GM21390 (cell line): ENCODE results near the gene FAM217A.

Experiments used
- ATAC-seq: cut with Tn5 transposase; IDR thresholded peaks from one replicate; pipeline ENCODE4 v1.9.1; 2021; ENCODE audit not compliant: unreplicated experiment

FAM217A gene

GRCh38 chr6:4085332-4085700, 6.4 kb upstream of the FAM217A start:
- ATAC-seq, result no peak

- ATAC-seq, result no peak
These were observed 5.8 kb upstream of the FAM217A start for GRCh38 chr6:4084444-4085331.

DNA sequence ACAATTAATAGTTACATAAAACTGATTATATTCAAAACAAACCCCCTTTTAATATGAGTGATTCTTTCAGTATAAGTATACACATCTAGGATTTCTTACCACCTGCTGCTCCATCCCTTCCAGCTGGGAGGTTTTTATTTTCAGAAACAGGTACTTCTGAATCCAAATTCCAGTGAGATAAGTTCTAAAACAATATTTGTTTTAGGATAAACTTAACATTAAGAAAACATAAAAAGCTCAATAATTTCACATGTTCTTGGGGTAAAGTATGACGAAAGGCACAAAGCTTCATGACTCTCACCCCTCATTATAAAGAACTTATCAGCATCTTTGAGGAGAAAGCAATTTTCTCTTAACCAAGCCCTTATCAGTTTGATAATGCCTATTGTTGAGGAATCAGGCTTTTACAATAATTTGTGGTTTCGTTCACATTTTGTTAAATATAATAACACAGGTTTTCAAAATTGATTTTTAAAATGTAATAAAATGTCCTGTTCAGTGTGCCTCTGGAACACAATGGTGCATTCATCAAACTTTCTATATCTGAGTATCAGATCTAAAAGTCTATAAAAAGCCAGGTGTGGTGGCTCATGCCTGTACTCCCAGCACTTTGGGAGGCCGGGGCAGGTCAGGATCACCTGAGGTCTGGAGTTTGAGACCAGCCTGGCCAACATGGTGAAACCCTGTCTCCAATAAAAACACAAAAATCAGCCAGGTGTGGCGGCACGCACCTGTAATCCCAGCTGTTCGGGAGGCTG, 4.3 kb downstream of the FAM217A start:
- no peak for ATAC-seq

- no peak for ATAC-seq
These were observed 7.6 kb downstream of the FAM217A start for GRCh38 chr6:4071330-4071729.

DNA sequence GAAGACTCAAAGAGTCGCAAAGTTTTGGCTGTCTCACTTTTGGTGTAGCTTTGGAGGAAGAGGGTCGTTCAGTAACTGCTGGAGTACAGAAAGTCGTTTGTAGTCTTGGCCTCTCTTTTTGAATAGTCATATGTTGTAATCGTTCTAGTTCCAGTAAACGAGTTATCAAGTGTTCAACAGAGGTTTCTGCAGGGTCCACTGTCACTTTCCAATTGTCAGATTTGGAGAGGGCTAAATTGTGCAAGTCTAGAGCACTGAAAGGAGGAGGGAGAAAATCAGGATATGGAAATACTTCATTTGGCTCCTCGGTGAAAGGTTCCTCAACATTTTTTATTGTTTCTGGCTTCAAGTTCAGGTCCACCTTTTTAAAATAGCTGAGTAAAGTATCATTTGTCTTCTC, 9.7 kb downstream of the FAM217A start:
- no peak for ATAC-seq

DNA sequence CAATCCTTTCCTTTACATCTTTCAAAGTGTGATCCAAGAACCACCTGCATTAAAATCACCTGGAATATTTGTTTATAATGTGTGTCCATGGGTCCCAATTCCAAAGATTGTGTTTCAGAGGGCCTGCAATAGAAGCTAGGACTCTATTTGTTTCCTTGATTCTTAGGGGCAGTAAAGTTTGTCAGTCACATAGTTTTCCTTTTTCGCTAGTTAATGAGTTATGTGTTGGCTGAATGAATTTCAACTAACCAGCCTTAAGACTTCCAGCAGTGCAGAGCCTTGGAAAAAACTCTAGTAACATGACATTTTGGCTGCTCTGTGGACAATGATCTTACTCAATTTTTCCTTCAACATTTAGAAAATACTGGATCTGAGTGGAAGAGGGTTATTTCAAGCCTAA, 11.3 kb downstream of the FAM217A start:
- ATAC-seq, result no peak

GRCh38 chr6:4066029-4066755, 12.7 kb downstream of the FAM217A start:
- no peak for ATAC-seq

GRCh38 chr6:4059115-4059777, 19.7 kb downstream of the FAM217A start:
- ATAC-seq, result no peak

DNA sequence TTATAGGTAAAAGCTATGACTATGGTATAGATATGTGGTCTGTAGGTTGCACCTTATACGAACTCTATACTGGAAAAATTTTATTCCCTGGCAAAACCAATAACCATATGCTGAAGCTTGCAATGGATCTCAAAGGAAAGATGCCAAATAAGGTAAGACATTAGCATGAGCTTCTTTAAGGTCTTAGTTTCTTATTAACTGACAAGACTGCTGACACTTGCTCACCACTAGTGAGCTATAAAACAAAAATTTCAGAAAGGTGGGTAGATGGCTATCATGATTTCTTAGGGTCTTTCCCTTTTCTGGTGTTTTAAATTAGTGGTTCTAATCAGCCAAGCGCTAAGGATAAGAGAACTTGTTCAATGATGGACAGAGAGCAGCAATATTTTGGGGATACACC, 21.9 kb downstream of the FAM217A start:
- no peak for ATAC-seq

- no peak for ATAC-seq
These were observed 23.4 kb downstream of the FAM217A start for GRCh38 chr6:4055420-4056041.

- ATAC-seq, result no peak
These were observed 29.7 kb downstream of the FAM217A start for GRCh38 chr6:4049246-4049645.

DNA sequence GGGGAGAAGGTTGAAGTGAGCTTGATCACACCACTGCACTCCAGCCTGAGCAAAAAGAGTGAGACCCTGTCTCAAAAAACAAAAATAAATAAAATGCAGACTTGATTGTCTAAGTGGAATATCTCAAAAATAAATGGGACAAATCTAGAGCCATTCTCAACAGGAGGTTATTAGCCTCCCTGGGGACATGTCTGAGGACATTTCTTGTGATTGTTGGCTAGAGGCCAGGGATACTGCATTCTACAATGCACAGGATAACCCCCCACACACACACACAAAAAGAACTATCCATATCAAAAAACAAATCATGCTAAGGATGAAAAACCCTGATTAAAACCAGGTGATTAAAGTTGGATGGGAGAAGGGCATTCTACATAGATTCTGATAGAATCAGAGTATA, 37.5 kb downstream of the FAM217A start:
- no peak for ATAC-seq

DNA sequence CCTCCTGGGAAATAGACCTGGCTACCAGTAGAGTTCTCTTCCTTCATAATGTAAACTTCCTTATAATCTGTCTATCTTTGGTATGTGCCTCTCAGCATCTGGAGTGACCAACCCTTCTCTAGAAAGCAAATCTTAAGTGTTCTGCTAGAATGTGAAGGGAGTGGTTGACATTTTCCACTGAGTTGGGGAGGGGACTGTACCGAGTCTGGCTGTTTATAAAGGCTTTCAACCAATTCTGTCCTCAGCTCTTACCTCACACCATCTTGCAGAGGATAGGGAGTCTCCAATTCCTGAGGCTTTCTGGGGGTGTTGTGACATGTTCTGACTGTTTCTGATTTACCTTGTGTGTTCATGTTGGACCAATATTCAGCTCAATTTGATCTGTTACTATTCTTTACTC, 39.6 kb downstream of the FAM217A start:
- ATAC-seq, result no peak

DNA sequence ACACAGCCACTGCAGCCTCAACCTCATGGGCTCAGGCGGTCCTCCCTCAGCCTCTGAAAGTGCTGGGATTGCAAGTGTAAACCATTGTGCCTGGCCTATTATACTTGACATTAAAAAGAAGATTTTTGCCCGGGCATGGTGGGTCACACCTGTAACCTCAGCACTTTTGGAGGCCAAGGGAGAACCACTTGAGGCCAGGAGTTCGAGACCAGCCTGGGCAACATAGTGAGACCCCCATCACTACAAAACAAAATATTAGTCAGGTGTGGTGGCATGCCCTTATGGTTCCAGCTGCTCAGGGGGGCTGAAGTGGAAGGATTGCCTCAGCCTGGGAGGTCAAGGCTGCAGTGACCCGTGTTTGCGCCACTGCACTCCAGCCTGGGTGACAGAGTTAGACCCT, 42.4 kb downstream of the FAM217A start:
- ATAC-seq, result no peak

DNA sequence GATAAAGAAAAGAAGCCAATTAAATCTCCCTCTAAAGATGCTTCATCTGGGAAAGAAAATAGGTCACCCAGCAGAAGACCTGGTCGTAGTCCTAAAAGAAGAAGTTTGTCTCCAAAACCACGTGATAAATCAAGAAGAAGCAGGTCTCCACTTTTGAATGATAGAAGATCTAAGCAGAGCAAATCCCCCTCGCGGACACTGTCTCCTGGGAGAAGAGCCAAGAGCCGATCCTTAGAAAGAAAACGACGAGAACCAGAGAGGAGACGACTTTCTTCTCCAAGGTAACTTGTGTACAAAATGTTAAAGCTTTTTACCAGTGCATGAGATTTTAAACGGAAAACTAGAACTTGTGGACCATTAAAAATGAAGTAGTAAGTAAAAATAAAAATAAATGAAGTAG, 46.5 kb downstream of the FAM217A start:
- no peak for ATAC-seq

DNA sequence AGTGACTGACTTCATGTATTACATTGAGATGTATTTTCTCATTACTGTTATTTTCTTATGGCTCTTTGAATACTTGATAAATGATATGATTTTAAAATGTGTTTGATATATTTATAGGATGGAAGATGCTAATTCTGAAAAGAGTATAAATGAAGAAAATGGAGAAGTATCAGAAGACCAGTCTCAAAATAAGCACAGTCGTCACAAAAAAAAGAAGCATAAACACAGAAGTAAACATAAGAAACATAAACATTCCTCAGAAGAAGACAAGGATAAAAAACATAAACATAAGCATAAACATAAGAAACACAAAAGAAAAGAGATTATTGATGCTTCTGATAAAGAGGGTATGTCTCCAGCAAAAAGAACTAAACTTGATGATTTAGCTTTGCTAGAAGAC, 47.5 kb downstream of the FAM217A start:
- ATAC-seq, result no peak

DNA sequence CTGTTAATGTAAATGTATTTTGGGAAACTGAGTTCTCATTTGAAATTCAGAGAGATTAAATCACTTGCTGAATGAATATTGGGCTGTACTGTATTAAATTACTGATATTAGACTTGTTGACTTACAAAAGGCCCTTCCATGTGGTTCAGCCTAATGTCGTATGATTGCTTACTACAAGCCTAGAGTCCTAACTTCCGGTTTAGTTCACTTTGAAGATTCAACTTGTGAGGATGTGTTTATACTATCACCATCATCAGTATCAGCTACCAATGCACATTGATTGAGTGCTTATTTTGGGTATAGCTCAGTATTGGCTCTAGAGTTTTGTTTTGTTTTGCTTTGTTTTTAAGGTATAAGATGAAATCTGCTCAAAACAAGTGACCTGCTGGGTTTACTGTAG, 48.3 kb downstream of the FAM217A start:
- ATAC-seq, result no peak

DNA sequence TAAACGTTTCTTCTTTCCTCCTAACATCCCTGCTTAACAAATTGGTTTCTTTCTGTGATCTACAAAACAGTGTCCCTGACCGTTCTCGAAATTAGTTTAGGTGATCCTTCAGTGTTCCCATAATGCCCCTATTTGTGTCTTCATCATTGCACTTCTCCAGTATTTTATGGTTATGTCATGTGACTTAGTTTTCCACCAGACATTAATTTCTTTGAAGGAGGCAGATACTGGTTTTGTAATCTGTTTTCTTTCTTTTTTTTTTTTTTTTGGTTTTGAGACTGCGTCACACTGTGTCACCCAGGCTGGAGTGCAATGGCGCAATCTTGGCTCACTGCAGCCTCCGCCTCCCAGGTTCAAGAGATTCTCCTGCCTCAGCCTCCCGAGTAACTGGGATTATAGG, 49.2 kb downstream of the FAM217A start:
- no peak for ATAC-seq

GRCh38 chr6:4028051-4028450, 50.9 kb downstream of the FAM217A start:
- ATAC-seq, result no peak

GRCh38 chr6:4025681-4026080, 53.3 kb downstream of the FAM217A start:
- no peak for ATAC-seq

GRCh38 chr6:4023240-4023639, 55.7 kb downstream of the FAM217A start:
- ATAC-seq, result no peak
